NOMO-1 treated with dmso at 0.1 percent for 144 hours (cell line): Measurements from ENCODE around the gene DCAF16.
A peak's percentile ranks its signal among the peaks of the same experiment; 100 is the strongest.
"Not testable (repeated sequence)": the region's sequence is repeated elsewhere in the genome, so short reads cannot be mapped to it uniquely, and the experiment has no call there.

Experiments used
- DNase-seq: peaks from one replicate; lab custom pipeline; 2025; ENCODE audit not compliant: unreplicated experiment; lab: John Stamatoyannopoulos, UW

The DCAF16 gene

DNA sequence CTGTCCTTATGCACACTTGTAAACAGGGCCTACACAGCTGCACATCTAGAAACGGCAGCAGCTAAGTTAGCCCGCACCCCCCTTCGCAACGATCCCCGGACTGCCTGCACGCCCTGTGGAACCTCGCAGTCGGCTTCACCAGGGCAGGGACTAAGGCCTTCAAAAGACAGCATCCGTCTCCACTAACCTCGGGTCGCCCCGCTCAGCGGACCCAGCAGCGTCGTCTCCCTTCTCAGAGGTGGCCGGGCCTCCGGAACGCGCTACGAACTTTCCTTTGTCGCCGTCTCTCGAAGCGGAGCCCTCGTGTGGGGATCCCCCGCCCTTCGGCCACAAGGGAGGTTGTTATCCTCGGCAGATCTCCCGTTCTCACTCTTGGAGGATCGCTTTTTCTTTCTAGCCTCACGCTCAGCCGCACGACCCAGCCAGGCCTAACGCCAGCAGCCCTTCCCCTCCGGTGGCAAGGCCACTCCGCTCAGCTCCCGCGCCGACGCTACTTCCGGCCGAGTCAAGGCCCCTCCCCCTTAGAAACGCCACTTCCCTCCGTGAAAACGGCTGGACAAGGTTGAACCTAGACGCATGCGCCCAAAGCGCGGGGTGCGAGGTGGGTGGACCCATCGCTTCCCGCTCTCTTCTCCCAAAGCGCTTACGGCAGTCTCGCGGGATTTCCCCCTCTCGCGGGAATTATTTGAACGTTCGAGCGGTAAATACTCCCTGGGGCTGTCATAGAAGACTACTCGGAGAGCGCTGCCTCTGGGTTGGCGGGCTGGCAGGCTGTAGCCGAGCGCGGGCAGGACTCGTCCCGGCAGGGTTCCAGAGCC is at the start of gene DCAF16, which contains the start of gene NCAPG:
Gene DCAF16, minus strand, starts transcription at position 498 of the 818 bp plus-strand sequence. CDS start 6,616 bp downstream, outside the sequence.
Gene NCAPG, plus strand, starts transcription at position 720 of the 818 bp plus-strand sequence. CDS start 99 bp downstream, outside the sequence.
- peak; percentile 98 for DNase-seq

DNA sequence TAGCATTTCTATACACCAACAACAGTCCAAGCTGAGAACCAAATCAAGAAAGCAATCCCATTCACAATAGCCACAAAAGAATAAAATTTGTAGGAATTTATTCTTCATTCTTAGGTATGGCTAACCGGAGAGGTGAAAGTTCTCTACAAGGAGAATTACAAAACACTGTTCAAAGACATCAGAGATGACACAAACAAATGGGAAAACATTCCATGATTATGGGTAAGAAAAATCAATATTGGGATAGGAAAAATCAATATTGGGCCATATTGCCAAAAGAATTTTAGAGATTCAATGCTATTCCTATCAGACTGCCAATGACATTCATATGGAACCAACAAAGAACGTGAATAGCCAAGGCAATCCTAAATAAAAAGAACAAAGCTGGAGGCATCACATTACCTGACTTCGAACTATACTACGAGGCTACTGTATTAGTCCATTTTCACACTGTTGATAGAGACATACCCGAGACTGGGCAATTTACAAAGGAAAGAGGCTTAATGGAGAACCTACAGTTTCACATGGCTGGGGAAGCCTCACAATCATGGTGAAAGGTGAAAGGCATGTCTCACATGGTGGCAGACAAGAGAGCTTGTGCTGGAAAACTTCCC is 49.3 kb upstream of the DCAF16 start:
- no peak for DNase-seq

DNA sequence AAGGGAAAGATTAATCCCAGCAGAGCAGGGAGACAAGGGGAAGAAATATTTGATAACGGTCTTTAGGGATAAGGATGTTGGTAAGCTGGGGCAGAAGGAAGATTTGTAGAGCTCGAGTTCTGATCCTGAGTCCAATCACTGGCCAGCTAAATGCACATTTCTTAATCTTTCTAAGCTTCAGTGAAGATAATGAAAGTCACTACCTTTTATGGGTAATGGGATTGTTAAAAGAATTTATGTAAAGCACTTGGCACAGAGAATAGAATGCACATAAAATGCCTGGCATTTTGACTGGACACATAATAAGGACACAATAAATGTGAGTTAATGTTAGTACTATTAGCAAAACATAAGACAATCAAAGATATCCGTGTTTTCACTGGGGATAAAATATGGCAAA is 43.5 kb upstream of the DCAF16 start:
- DNase-seq: no peak

DNA sequence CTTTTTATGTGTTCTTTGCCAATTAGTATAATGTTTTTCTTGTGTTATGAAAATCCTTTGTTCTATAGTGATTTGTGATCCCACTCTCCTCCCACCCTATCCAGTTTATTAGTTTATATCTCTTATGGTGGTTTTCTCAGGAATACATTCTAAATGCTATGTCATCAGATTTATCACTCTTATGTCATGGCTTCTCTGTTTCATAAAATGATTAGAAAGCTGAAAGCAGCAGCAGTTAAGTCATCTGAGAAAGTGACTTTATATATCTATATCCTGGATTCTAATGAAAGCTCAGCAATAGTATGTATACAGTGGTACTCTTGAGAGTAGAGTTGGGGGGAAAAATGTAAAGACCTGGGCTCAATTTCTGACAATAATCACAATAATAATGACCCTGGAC is 41.4 kb upstream of the DCAF16 start:
- no peak for DNase-seq

DNA sequence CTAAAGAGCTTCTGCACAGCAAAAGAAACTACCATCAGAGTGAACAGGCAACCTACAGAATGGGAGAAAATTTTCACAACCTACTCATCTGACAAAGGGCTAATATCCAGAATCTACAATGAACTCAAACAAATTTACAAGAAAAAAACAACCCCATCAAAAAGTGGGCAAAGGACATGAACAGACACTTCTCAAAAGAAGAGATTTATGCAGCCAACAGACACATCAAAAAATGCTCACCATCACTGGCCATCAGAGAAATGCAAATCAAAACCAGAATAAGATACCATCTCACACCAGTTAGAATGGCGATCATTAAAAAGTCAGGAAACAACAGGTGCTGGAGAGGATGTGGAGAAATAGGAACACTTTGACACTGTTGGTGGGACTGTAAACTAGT is 39.7 kb upstream of the DCAF16 start:
- not testable (repeated sequence) for DNase-seq

DNA sequence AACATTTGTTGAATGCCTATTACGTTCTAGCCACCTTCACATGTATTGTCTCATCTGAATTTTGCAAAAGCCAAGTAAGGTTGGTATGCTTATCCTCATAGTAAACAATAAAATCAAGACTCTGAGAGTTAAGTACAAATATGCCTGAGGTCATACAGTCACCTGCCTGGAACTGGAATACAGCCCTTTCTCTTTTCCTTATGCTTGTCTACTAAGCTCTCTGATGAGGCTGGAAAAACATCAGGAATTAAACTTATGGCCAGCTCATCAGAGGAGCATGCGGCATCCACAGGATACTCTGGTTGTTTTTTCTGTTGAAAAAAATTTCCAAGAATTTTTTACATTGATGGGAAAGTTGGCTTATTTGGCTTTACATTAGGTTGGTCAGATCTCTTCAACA is 35.7 kb upstream of the DCAF16 start:
- no peak for DNase-seq

DNA sequence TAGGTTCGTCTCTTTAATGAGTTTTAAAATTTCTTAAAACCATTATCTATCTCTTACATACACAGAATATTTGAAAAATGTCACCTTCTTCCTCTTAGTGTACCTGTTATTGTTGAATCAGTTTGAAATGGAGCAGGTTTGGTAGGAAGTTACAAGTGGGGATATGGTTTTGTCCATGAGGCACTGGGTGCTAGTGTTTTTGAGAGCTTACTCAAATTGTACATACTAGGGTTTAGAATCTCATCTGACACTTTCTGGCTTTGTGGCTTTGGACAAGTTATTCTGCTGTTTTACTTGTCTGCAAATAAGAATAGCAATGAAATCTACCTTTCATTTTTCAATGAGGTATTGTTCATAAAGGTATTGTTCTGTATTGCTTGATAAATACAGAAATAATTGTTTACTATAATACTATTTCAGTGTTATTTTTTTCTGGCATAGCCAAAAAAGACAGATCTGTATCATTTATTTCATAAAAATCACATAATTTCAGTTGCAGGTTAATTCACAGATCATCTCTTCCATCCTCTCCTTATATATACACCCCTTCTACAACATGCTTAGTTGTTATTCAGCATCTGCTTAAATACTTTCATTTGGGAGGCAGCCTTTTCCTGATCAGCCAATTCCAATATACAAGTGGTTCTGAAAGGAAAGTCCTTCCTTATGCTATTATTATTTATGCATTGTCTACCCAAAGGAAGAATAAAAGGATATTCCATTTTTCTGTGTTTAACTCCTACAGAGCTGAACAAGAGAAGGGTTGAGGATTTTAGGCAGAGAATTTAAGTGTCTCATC is 13.5 kb upstream of the DCAF16 start:
- no peak for DNase-seq

DNA sequence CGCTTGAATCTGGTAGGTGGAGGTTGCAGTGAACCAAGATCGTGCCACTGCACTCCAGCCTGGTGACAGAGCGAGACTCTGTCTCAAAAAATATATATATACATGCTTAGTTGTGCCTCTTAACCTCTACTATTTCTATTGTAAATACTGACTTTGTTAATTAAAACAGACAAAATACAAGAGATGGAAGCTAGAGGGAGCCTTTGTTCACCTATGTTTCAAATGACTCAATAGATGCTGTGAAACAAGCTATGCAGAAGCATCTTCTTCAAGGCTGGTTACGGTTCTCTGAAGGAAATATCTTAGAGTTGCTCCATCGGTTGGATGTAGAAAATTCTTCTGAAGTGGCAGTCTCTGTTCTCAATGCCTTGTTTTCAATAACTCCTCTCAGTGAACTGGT is 6.5 kb upstream of the DCAF16 start:
- peak; percentile 1 for DNase-seq

DNA sequence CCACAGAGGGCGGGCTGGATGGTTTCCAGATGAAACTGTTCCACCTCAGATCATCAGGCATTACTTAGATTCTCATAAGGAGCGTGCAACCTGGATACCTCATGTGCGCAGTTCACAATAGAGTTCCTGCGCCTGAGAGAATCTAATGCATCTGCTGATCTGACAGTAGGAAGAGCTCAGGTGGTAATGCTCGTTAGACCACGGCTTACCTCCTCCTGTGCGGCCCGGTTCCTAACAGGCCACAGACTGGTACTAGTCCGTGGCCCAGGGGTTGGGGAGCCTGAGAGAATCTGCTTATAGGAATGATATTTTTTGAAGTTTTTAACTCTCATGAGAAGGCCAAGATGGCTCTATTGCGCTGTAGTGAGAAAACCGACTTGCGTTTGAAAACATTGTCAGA is 5.6 kb upstream of the DCAF16 start:
- DNase-seq: no peak

DNA sequence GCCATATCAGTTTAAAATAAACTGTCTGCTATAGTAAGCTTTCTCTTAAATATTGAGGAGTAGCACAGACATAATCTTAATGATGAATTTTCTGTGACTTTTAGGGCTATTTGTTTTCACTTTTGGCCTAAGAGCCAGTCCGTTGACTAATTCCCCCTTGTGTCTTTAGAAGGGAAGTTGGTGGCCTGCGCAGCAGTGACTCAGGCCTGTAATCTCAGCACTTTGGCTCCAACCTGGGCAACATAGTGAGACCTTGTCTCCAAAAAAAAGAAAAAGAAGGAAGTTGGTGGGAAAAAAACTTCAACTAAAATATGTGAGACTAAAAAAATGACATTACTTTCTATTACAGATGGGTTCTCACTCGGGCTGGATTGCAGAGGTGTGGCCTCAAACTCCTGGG is 3.6 kb upstream of the DCAF16 start:
- peak; percentile 25 for DNase-seq

DNA sequence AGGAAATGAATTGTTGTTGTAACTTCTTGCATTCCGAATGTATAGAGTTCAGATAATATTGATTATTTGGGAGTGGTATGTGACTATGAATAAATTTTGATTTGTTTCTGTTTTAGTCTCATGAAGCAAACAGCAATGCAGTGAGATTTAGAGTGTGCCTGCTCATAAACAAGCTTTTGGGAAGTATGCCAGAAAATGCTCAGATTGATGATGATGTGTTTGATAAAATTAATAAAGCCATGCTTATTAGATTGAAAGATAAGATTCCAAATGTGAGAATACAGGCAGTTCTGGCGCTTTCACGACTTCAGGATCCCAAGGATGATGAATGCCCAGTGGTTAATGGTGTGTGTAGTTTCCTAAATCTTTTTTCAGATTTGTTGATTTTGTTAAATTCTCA is 2.2 kb upstream of the DCAF16 start:
- DNase-seq: no peak

DNA sequence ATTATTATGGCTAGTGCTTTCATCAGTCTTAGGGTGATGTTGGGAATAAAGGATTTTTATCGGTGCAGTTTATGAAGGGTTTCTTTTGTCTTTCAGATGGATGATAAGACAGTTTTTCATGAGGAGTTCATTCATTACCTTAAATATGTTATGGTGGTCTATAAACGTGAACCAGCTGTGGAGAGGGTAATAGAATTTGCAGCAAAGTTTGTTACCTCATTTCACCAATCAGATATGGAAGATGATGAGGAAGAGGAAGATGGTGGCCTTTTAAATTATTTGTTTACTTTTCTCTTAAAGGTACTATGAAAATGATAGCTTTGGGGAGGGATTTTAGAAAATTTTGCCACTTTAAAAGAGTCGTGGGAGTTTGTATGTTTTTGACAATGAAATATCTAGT is 1.6 kb upstream of the DCAF16 start:
- no peak for DNase-seq

DNA sequence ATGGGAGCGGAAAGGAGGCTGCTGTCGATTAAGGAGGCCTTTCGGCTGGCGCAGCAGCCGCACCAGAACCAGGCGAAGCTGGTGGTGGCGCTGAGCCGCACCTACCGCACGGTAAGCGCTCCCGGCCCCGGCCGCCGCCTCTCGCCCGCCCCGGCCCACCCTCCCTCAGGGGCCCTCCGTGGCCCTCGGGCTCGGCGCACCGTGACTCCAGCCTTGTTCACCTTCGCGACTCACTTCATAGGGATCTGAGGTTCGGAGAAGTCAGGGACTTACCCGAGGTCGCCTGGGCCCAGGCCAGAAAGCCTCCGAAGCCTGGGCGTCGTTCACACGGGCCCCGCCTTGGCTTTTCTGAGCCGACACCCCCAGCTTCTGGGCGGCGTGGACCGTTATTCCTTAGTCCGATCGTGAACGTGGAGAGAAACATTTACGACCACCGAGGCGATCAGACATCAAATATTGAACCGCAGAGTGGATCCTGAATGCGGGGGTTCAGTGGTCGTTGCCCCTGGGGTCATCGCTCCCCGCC is 584 bp upstream of the DCAF16 start:
- no peak for DNase-seq

DNA sequence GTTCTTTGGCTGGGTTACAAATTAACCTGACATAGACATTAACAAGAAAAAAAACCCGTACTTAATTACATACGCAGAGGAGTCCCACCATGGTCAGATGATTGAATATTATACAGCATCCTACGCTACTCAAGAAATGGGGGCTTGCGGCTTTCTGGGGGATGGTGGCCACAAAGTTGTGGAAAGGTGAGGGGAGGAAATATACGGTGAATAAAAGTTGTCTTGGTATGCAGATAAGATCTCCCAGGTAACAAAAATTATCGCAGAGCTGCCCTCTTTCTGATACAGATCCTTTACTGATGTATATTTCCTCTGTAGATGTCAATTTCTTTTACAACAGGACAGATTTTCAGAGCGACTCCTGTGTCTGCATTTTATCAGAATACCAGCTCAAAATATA is 890 bp downstream of the DCAF16 start:
- no peak for DNase-seq

DNA sequence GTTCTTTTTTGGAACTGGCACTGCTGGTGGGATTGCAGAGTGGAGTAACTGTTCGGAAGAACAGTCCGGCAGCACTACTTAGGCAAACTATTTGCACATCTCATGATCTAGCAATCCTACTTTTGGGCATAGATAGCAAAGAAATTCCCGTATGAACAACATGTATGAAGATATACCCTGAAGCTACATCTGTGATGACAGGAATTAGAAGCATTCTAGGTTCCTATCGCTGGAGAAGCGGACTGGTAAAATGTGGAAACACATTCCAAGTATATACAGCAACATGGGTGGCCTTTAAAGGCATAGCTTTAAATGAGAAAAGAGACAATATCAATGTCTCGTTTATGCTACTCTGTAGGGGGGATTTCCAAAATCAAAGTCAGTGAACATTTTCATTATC is 3.1 kb downstream of the DCAF16 start:
- no peak for DNase-seq

DNA sequence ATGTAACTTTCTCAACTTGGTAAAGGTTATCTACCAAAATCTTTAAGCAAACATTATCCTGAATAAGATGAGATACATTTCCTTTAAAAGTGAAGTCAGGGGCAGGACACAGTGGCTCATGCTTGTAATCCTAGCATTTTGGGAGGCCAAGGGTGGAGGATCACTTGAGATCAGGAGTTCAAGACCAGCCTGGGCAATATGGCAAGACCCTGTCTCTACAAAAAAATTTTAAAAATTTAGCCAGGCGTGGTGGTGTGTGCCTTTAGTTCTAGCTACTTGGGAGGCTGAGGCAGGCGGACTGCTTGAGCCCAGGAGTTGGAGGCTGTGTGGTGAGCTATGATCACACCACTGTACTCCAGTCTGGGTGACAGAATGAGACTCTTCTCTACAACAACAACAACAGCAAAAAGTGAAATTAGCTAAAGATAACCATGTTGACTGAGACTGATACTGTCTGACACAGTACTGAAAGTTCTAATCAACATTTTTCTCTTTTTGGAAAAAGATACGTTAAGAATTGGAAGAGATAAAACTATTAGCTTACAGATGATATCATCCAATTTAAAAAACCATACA is 4.9 kb downstream of the DCAF16 start:
- DNase-seq: no peak

DNA sequence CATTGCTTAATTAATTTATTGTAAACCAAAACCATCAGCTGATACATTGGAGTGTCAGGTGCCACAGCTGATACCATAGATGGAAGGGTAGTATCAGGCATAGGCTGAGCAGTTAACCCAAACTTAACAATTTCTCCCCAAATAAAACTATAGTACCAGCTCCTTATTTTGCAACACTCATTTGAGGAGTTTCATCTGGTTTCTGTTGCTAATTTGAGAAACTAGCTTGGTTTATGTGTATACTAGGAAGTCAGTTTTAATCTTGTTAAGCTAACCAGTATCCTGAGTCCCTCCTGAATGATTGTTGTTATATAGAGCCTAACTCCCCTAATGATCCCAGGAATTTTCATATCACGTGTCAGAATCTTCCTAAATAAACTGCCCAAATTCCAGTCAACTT is 12.7 kb downstream of the DCAF16 start:
- no peak for DNase-seq

DNA sequence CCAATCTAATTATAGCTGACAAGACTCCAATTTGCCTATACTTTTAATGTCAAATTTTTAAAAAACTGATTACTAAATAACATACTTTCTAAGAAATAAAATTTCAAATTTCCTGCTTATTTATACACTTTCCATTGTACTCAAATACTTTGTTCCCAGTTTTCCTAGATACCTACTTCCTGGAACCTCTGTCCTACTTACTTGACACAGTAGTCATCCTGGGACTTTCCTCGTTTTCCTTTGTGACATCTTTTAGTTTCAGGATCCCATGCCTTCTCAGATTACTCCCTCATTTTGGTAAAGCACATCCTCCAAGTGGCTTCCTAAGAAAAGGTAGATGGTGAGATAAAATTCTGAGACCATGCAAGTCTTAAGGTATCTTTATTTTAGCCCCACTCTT is 15.8 kb downstream of the DCAF16 start:
- DNase-seq: no peak

DNA sequence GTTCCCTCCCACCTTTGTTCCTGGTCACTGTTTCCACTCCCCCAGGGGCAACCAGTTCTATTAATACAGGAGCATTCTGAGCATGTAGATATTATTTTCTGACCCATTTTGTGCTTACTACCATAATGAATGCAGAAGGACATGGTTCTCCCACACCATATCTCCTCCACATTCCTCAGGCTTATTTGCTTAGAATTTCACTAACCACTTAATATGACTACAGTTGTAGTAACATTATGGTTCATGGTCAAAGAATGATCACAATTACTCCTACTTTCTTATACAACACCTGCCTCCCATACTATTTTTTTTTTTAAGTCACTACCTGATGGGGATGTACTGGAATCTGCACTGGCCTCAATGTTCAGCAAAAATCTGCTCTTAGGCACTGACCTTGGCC is 21.6 kb downstream of the DCAF16 start:
- DNase-seq: no peak

DNA sequence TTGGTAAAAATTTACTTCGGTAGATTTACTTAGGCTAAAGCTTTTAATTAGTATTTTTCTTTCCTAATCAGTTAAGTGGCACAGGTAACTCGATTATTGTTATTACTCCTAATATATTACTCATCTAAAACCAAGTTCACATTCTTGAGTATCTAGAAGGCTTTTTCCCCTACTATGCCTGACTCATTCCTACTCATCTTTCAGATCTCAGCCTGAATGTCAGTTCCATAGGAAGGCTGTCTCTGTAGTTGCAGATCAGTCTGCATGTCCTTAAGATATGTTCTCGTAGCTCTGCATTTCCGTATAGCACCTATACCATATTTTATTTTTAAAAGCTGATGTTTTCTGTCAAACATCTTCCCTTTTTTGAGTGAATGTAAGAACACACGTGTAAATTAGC is 23.2 kb downstream of the DCAF16 start:
- DNase-seq: no peak

DNA sequence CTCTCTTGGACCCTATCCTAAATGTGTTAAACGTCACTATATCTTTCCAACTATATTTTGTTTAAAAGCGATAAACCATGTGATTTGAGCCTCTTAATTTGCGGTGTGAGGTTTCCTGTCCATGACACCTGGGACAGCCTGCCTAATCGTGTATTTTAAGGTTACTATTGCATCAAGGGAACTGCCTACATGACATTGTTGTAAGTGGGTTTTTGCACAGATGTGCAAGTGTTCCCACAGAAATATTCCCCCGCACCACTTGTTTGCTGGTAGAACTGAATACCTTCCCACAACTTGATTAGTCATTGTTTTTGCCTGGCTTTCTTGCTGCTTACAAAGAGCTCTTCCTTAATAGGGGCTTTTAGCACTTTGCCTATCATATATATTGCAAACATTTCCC is 24.0 kb downstream of the DCAF16 start:
- DNase-seq: no peak
